ENCODE data around the gene ATPAF1.
A peak's percentile ranks its signal among the peaks of the same experiment; 100 is the strongest.

The ATPAF1 gene

DNA sequence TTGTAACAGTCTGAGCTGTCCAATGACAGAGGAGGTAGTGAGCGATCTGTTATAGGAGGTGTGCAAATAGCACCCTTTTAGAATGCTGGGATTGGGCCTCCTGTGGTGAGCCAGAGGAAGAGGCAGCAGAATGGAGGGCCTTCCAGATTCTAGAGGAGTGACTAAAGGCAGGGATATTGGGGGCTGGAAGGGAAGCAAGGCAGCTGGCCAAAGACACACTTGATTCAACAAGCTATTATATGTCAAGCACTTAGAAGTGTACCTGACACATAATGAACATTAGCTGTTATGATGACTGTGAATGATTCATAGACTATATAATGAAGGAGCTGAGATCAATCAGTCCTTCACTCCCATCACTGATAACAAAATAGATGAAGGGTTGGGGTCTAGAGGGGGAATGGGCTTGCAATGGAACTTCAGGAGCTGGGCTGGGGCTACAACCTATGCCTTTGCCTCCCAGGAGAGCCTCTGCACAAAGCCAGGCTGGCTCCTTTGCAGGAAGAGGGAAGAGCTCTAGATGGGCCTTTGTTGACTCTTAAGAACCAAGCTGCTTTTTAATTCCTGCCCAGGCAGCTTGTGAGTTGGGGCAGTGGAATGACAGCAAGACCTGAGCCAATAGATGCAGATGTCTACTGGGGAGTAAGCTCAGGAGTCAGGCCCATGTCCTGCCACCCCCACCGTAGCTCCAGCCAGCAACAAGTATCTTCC lies 61.8 kb downstream of the ATPAF1 start:
- H3K79me2 ChIP-seq (ENCODE audit: control insufficient read depth, insufficient read depth, low read length, poor library complexity), result peaks cover 3% of the 10 kb centered on the region
- WGBS (ENCODE audit: extremely low coverage, insufficient coverage, insufficient read length), result no CpG with 5 or more reads among the region's 2 CpGs
- H3K23ac ChIP-seq (ENCODE audit: low read length), result no peak overlapping the region
- no peak overlapping the region for H3K4me3 ChIP-seq (ENCODE audit: low read depth, low read length)
- H3K9me3 ChIP-seq (ENCODE audit: insufficient read depth, low read depth, low read length), result peaks cover 4% of the 10 kb centered on the region
- no peak overlapping the region for H4K12ac ChIP-seq (ENCODE audit: low read depth, low read length)
- no peak overlapping the region for H2AFZ ChIP-seq (ENCODE audit: insufficient read depth, low read length, poor library complexity)
- no peak overlapping the region for H4K8ac ChIP-seq (ENCODE audit: low read depth, low read length)
- no peak overlapping the region for H2AK5ac ChIP-seq (ENCODE audit: low read length)
- H3K14ac ChIP-seq (ENCODE audit: low read length), result no peak overlapping the region
- no peak overlapping the region for H2BK5ac ChIP-seq (ENCODE audit: low read depth, low read length, poor library complexity)
- no peak overlapping the region for H3K9ac ChIP-seq (ENCODE audit: low read length)
- no peak overlapping the region for H3K18ac ChIP-seq (ENCODE audit: low read length)
- DNase-seq, result no peak
- no peak overlapping the region for H2BK12ac ChIP-seq (ENCODE audit: low read length)
- no peak overlapping the region for H3K27ac ChIP-seq (ENCODE audit: low read depth, low read length)
- H3K4ac ChIP-seq (ENCODE audit: low read depth, low read length), result no peak overlapping the region
- peaks cover 8 to 10% of the 10 kb centered on the region in 2 experiments for H3K4me1 ChIP-seq (ENCODE audit: control insufficient read depth in 1 of 2, insufficient read depth in 2 of 2, low read length in 2 of 2)
- peaks cover 3% of the 10 kb centered on the region for H3K79me1 ChIP-seq (ENCODE audit: low read length)
- no peaks in the 10 kb centered on the region for H3K27me3 ChIP-seq (ENCODE audit: insufficient read depth, low read length)
- no peak overlapping the region for H2BK120ac ChIP-seq (ENCODE audit: insufficient read depth, low read length, poor library complexity)
- H3K36me3 ChIP-seq (ENCODE audit: control insufficient read depth in 1 of 2, insufficient read depth in 2 of 2, low read length in 2 of 2), result peaks cover 2 to 10% of the 10 kb centered on the region in 2 experiments
- no peak overlapping the region for H4K91ac ChIP-seq (ENCODE audit: low read depth, low read length)
- H3K4me2 ChIP-seq (ENCODE audit: low read length), result no peak overlapping the region

DNA sequence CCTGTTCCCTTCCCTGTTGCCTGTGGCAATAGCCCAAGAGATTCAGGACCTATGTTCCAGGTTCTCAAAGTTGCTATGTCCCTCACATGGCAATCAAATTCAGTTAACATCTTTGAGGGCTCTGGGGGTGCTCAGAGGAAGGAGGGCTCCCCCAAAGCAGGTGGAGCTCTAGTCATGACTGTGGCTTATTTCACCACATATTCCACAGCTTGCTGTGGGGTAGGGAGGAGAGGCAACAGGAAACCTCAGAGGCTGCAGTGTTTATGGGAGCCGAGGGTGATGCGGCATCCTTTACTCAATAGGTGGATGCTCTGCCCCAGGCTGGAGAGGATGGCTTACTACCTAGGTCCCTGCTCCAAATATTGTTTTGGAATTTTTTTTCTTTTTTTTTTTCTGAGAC lies 62.9 kb downstream of the ATPAF1 start:
- no peak overlapping the region for H3K14ac ChIP-seq (ENCODE audit: low read length)
- no peak overlapping the region for H3K23ac ChIP-seq (ENCODE audit: low read length)
- H2AK5ac ChIP-seq (ENCODE audit: low read length), result peak overlapping the region; percentile 9
- H3K4me2 ChIP-seq (ENCODE audit: low read length), result no peak overlapping the region
- peaks cover 4% of the 10 kb centered on the region for H3K9me3 ChIP-seq (ENCODE audit: insufficient read depth, low read depth, low read length)
- no peak overlapping the region for H3K27ac ChIP-seq (ENCODE audit: low read depth, low read length)
- H3K4ac ChIP-seq (ENCODE audit: low read depth, low read length), result no peak overlapping the region
- H2BK120ac ChIP-seq (ENCODE audit: insufficient read depth, low read length, poor library complexity), result no peak overlapping the region
- H3K27me3 ChIP-seq (ENCODE audit: insufficient read depth, low read length), result no peaks in the 10 kb centered on the region
- no peak overlapping the region for H4K91ac ChIP-seq (ENCODE audit: low read depth, low read length)
- H2AFZ ChIP-seq (ENCODE audit: insufficient read depth, low read length, poor library complexity), result no peak overlapping the region
- H3K79me2 ChIP-seq (ENCODE audit: control insufficient read depth, insufficient read depth, low read length, poor library complexity), result peaks cover 3% of the 10 kb centered on the region
- H3K36me3 ChIP-seq (ENCODE audit: control insufficient read depth in 1 of 2, insufficient read depth in 2 of 2, low read length in 2 of 2), result peaks cover 2 to 10% of the 10 kb centered on the region in 2 experiments
- no peak overlapping the region for H2BK5ac ChIP-seq (ENCODE audit: low read depth, low read length, poor library complexity)
- H3K4me1 ChIP-seq (ENCODE audit: control insufficient read depth in 1 of 2, insufficient read depth in 2 of 2, low read length in 2 of 2), result peaks cover 8 to 10% of the 10 kb centered on the region in 2 experiments
- WGBS (ENCODE audit: extremely low coverage, insufficient coverage, insufficient read length), result no CpG with 5 or more reads among the region's 2 CpGs
- H4K12ac ChIP-seq (ENCODE audit: low read depth, low read length), result no peak overlapping the region
- H3K9ac ChIP-seq (ENCODE audit: low read length), result no peak overlapping the region
- H3K18ac ChIP-seq (ENCODE audit: low read length), result no peak overlapping the region
- DNase-seq, result no peak
- no peak overlapping the region for H4K8ac ChIP-seq (ENCODE audit: low read depth, low read length)
- peak overlapping the region; percentile 9 for H2BK12ac ChIP-seq (ENCODE audit: low read length)
- H3K79me1 ChIP-seq (ENCODE audit: low read length), result peaks cover 3% of the 10 kb centered on the region
- H3K4me3 ChIP-seq (ENCODE audit: low read depth, low read length), result no peak overlapping the region

DNA sequence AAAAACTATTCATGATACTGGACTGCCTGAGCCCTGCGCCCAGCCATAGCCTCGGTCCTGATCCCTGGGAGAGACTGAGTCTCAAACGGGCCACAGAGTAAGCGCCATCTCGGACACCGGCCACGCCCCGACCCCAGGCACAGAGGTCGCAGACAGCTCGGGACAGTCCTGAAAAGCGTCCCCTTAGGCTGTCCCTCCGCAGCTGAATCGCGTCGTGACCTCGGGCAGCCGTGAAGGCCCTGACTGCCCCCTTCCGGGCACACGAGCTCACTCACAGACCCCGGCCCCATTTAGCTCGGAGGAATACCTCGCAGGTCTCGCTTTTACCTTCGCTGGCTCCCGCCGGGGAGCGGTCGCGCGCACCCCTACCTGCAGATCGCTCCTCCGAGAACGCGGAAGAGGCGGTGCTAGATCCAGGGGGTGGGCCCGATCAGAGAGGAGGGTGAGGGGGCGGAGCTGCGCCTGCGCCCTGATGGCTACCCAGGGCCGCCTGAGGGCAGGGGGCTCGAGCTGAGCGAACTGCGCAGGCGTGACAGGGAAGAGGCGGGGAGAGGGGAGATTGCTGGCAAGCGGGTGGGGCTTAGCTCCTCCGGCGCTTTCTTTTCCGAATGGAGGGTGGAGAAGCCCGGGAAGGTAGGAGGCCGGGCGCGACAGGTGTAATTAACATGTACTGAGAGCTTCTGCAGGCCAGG lies 64.2 kb downstream of the ATPAF1 start, which contains the start of gene MKNK1:
Gene MKNK1, minus strand, starts transcription at position 411 of the 692 bp plus-strand sequence. CDS start 20,941 bp downstream, outside the sequence.
- peak; percentile 96 to 98 for DNase-seq
- no CpG with 5 or more reads among the region's 53 CpGs for WGBS (ENCODE audit: extremely low coverage, insufficient coverage, insufficient read length)
- Histone ChIP-seq H3K4me3 (ENCODE audit: low read depth, low read length) (peak within 1 kb of the TSS; percentile 85), H3K9me3 (ENCODE audit: insufficient read depth, low read depth, low read length) (peaks cover 2% of the 10 kb centered on the region), H2BK12ac (ENCODE audit: low read length) (peak within 1 kb of the TSS; percentile 9), H2AFZ (ENCODE audit: insufficient read depth, low read length, poor library complexity) (peak within 1 kb of the TSS; percentile 80), H3K14ac (ENCODE audit: low read length) (peak within 1 kb of the TSS; percentile 86), H3K4me2 (ENCODE audit: low read length) (peak within 1 kb of the TSS; percentile 90), H4K12ac (ENCODE audit: low read depth, low read length) (peak within 1 kb of the TSS; percentile 65), H3K4me1 (ENCODE audit: control insufficient read depth in 1 of 2, insufficient read depth in 2 of 2, low read length in 2 of 2) (peaks cover 8 to 12% of the 10 kb centered on the region in 2 experiments), H3K23ac (ENCODE audit: low read length) (no peak within 1 kb of the TSS), H3K9ac (ENCODE audit: low read length) (peak within 1 kb of the TSS; percentile 89), H2BK5ac (ENCODE audit: low read depth, low read length, poor library complexity) (peak within 1 kb of the TSS; percentile 59), H3K18ac (ENCODE audit: low read length) (peak within 1 kb of the TSS; percentile 78), H3K4ac (ENCODE audit: low read depth, low read length) (peak within 1 kb of the TSS; percentile 66), H3K79me1 (ENCODE audit: low read length) (peaks cover 3% of the 10 kb centered on the region), H4K91ac (ENCODE audit: low read depth, low read length) (peak within 1 kb of the TSS; percentile 77), H2AK5ac (ENCODE audit: low read length) (peak within 1 kb of the TSS; percentile 9), H3K27me3 (ENCODE audit: insufficient read depth, low read length) (no peaks in the 10 kb centered on the region), H3K27ac (ENCODE audit: low read depth, low read length) (peak within 1 kb of the TSS; percentile 46), H2BK120ac (ENCODE audit: insufficient read depth, low read length, poor library complexity) (peak within 1 kb of the TSS; percentile 57), H4K8ac (ENCODE audit: low read depth, low read length) (peak within 1 kb of the TSS; percentile 89), H3K36me3 (ENCODE audit: control insufficient read depth in 1 of 2, insufficient read depth in 2 of 2, low read length in 2 of 2) (peaks cover 2 to 4% of the 10 kb centered on the region in 2 experiments), H3K79me2 (ENCODE audit: control insufficient read depth, insufficient read depth, low read length, poor library complexity) (peaks cover 3% of the 10 kb centered on the region)

DNA sequence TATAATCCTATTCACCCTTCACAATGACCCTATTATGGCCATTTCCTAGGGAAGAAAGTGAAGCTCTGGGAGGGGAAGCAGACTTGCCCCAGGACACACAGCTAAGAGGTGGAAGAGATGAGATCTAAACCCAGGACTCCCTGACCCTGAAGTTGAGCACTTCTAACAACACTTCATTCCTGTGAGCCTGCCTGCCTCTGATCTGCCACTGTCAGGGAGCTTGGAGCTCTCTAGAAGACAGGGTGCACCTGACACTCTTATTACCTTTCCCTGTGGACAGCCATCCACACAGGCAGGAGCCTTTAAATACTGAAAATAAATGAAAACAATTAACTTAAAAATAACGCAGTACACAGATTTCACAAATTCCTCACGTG lies 64.7 kb downstream of the ATPAF1 start:
- Histone ChIP-seq H2BK12ac (ENCODE audit: low read length) (no peak overlapping the region), H2AK5ac (ENCODE audit: low read length) (no peak overlapping the region), H3K36me3 (ENCODE audit: control insufficient read depth in 1 of 2, insufficient read depth in 2 of 2, low read length in 2 of 2) (peaks cover 2% of the 10 kb centered on the region in 2 experiments), H3K27me3 (ENCODE audit: insufficient read depth, low read length) (no peaks in the 10 kb centered on the region), H3K18ac (ENCODE audit: low read length) (no peak overlapping the region), H3K79me1 (ENCODE audit: low read length) (peaks cover 3% of the 10 kb centered on the region), H3K4me1 (ENCODE audit: control insufficient read depth in 1 of 2, insufficient read depth in 2 of 2, low read length in 2 of 2) (peaks cover 8 to 12% of the 10 kb centered on the region in 2 experiments), H2BK120ac (ENCODE audit: insufficient read depth, low read length, poor library complexity) (no peak overlapping the region), H3K79me2 (ENCODE audit: control insufficient read depth, insufficient read depth, low read length, poor library complexity) (peaks cover 3% of the 10 kb centered on the region), H3K9me3 (ENCODE audit: insufficient read depth, low read depth, low read length) (peaks cover 2% of the 10 kb centered on the region), H3K4me3 (ENCODE audit: low read depth, low read length) (peak overlapping the region; percentile 85), H3K4me2 (ENCODE audit: low read length) (peak overlapping the region; percentile 90), H3K27ac (ENCODE audit: low read depth, low read length) (no peak overlapping the region), H3K4ac (ENCODE audit: low read depth, low read length) (no peak overlapping the region), H2AFZ (ENCODE audit: insufficient read depth, low read length, poor library complexity) (no peak overlapping the region), H4K91ac (ENCODE audit: low read depth, low read length) (peak overlapping the region; percentile 77), H3K14ac (ENCODE audit: low read length) (no peak overlapping the region), H3K9ac (ENCODE audit: low read length) (peak overlapping the region; percentile 89), H2BK5ac (ENCODE audit: low read depth, low read length, poor library complexity) (no peak overlapping the region), H4K8ac (ENCODE audit: low read depth, low read length) (no peak overlapping the region), H3K23ac (ENCODE audit: low read length) (no peak overlapping the region), H4K12ac (ENCODE audit: low read depth, low read length) (no peak overlapping the region)
- DNase-seq, result no peak
- WGBS (ENCODE audit: extremely low coverage, insufficient coverage, insufficient read length), result no CpG with 5 or more reads among the region's 2 CpGs
